ES-I3 (cell line): Measurements from ENCODE around the gene NRF1.
"Not testable (repeated sequence)": the region's sequence is repeated elsewhere in the genome, so short reads cannot be mapped to it uniquely, and the experiment has no call there.

Source experiments
- H3K36me3 ChIP-seq: 2 replicates; pipeline ENCODE4 v1.6.1; 2013; ENCODE audit warnings: mild to moderate bottlenecking, low read length, control low read depth, moderate library complexity; ENCODE audit not compliant: insufficient read depth
- H3K4me1 ChIP-seq: 2 replicates; pipeline ENCODE4 v1.6.1; 2013; ENCODE audit warnings: mild to moderate bottlenecking, control low read depth, low read length; ENCODE audit not compliant: insufficient read depth
- H3K9ac ChIP-seq: 2 replicates; pipeline ENCODE4 v1.6.1; 2013; ENCODE audit warnings: low read depth, mild to moderate bottlenecking, low read length, moderate library complexity
- H3K9me3 ChIP-seq: 2 replicates; pipeline ENCODE4 v1.6.1; 2013; ENCODE audit warnings: mild to moderate bottlenecking, low read length, moderate library complexity; ENCODE audit not compliant: control insufficient read depth, insufficient read depth

NRF1 gene

GRCh38 chr7:129596386-129596785, 15.1 kb upstream of the NRF1 start:
- not testable (repeated sequence) for H3K9ac ChIP-seq, H3K36me3 ChIP-seq, H3K4me1 ChIP-seq, H3K9me3 ChIP-seq

- H3K9ac ChIP-seq: no peak overlapping the region
- H3K9me3 ChIP-seq: no peaks in the 10 kb centered on the region
- no peaks in the 10 kb centered on the region for H3K36me3 ChIP-seq
- H3K4me1 ChIP-seq: no peaks in the 10 kb centered on the region
Measured at GRCh38 chr7:129597672-129598071, 13.8 kb upstream of the NRF1 start.

- Histone ChIP-seq H3K4me1 (no peaks in the 10 kb centered on the region), H3K9ac (no peak overlapping the region), H3K36me3 (no peaks in the 10 kb centered on the region), H3K9me3 (no peaks in the 10 kb centered on the region)
Measured at GRCh38 chr7:129599174-129599573, 12.3 kb upstream of the NRF1 start.

GRCh38 chr7:129603594-129603993, 7.9 kb upstream of the NRF1 start:
- H3K9ac ChIP-seq, H3K4me1 ChIP-seq, H3K9me3 ChIP-seq, H3K36me3 ChIP-seq: not testable (repeated sequence)

- H3K4me1 ChIP-seq, H3K36me3 ChIP-seq, H3K9ac ChIP-seq, H3K9me3 ChIP-seq: not testable (repeated sequence)
Measured at GRCh38 chr7:129604021-129604420, 7.5 kb upstream of the NRF1 start.

GRCh38 chr7:129604713-129605437, 6.6 kb upstream of the NRF1 start:
- no peaks in the 10 kb centered on the region for H3K4me1 ChIP-seq
- no peak overlapping the region for H3K9ac ChIP-seq
- H3K36me3 ChIP-seq: peaks cover 4% of the 10 kb centered on the region
- no peaks in the 10 kb centered on the region; the same call in 1 of the 2 replicates for H3K9me3 ChIP-seq

- Histone ChIP-seq H3K9ac (no peak overlapping the region), H3K4me1 (no peaks in the 10 kb centered on the region), H3K9me3 (no peaks in the 10 kb centered on the region; the same call in 1 of the 2 replicates), H3K36me3 (peaks cover 4% of the 10 kb centered on the region)
Measured at GRCh38 chr7:129605960-129606614, 5.4 kb upstream of the NRF1 start.

- no peak overlapping the region for H3K9ac ChIP-seq
- H3K4me1 ChIP-seq: no peaks in the 10 kb centered on the region
- no peaks in the 10 kb centered on the region; the same call in 1 of the 2 replicates for H3K9me3 ChIP-seq
- peaks cover 4% of the 10 kb centered on the region for H3K36me3 ChIP-seq
Measured at GRCh38 chr7:129606803-129607202, 4.7 kb upstream of the NRF1 start.

GRCh38 chr7:129607471-129608120, 3.9 kb upstream of the NRF1 start:
- H3K4me1 ChIP-seq: no peaks in the 10 kb centered on the region
- H3K9ac ChIP-seq: no peak overlapping the region
- no peaks in the 10 kb centered on the region; the same call in 1 of the 2 replicates for H3K9me3 ChIP-seq
- H3K36me3 ChIP-seq: peaks cover 4% of the 10 kb centered on the region

GRCh38 chr7:129609666-129610065, 1.9 kb upstream of the NRF1 start:
- Histone ChIP-seq H3K9me3 (no peaks in the 10 kb centered on the region; the same call in 1 of the 2 replicates), H3K4me1 (peaks cover 3% of the 10 kb centered on the region; the same call in 1 of the 2 replicates), H3K36me3 (peaks cover 4% of the 10 kb centered on the region), H3K9ac (no peak overlapping the region)

GRCh38 chr7:129610709-129611245, 743 bp upstream of the NRF1 start:
- Histone ChIP-seq H3K4me1 (peaks cover 10% of the 10 kb centered on the region), H3K9ac (peak overlapping the region; percentile 93), H3K36me3 (peaks cover 4% of the 10 kb centered on the region), H3K9me3 (no peaks in the 10 kb centered on the region; the same call in 1 of the 2 replicates)

- Histone ChIP-seq H3K36me3 (peaks cover 4% of the 10 kb centered on the region), H3K9ac (peak overlapping the region; percentile 93), H3K4me1 (peaks cover 10% of the 10 kb centered on the region), H3K9me3 (no peaks in the 10 kb centered on the region)
Measured at GRCh38 chr7:129612112-129613015, 844 bp downstream of the NRF1 start.

GRCh38 chr7:129613016-129613337, 1.5 kb downstream of the NRF1 start:
- peak overlapping the region; percentile 93; the same call in 1 of the 2 replicates for H3K9ac ChIP-seq
- H3K9me3 ChIP-seq: no peaks in the 10 kb centered on the region
- peaks cover 10% of the 10 kb centered on the region for H3K4me1 ChIP-seq
- H3K36me3 ChIP-seq: peaks cover 4% of the 10 kb centered on the region

GRCh38 chr7:129615018-129615417, 3.5 kb downstream of the NRF1 start:
- no peaks in the 10 kb centered on the region for H3K36me3 ChIP-seq
- no peaks in the 10 kb centered on the region for H3K9me3 ChIP-seq
- H3K4me1 ChIP-seq: peaks cover 10% of the 10 kb centered on the region
- H3K9ac ChIP-seq: no peak overlapping the region
